ENCODE data around the gene PID1.

DNA sequence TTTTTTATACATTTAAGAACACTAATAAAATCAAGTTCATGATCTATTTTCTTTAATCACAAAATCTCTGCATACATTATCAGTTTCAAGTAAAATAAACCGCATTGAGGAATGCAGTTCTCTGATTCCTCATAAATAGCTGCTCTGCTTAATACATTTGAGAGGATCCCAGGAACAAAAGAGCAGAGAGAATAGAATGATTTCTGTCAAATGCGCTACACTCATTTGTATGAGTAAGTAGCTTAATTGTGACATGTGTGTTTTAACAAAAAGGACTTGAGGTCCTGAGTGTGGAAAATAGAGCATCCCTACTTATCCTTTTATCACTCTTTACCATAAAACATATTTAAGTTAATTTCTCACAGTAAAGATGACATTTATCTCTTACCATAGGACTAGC is 134.0 kb downstream of the PID1 start:
- TF ChIP-seq, protein P1, sequence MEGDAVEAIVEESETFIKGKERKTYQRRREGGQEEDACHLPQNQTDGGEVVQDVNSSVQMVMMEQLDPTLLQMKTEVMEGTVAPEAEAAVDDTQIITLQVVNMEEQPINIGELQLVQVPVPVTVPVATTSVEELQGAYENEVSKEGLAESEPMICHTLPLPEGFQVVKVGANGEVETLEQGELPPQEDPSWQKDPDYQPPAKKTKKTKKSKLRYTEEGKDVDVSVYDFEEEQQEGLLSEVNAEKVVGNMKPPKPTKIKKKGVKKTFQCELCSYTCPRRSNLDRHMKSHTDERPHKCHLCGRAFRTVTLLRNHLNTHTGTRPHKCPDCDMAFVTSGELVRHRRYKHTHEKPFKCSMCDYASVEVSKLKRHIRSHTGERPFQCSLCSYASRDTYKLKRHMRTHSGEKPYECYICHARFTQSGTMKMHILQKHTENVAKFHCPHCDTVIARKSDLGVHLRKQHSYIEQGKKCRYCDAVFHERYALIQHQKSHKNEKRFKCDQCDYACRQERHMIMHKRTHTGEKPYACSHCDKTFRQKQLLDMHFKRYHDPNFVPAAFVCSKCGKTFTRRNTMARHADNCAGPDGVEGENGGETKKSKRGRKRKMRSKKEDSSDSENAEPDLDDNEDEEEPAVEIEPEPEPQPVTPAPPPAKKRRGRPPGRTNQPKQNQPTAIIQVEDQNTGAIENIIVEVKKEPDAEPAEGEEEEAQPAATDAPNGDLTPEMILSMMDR (conservative IDR thresholded peaks at IDR 0.05) = no peak
- TF ChIP-seq EZH2 (IDR thresholded peaks at IDR 0.05; ENCODE audit: low read depth) = no peak

All from PC-9 (cell line).